Stimulated activated CD8-positive, alpha-beta memory T cell treated with anti-CD3 and anti-CD28 coated beads, Interleukin-2, amount 100 ng/mL, for 1 hour (primary cell): Measurements from ENCODE around the gene PTPRE.

Experiments used
- DNase-seq, 2 donors: peaks; one replicate each; pipeline ENCODE4 v3.0.0-alpha.2; 2020; ENCODE audit warnings: low read depth in 2 of 2

The PTPRE gene

GRCh38 chr10:128095027-128095752 lies 188.3 kb downstream of the PTPRE start:
- peak in 1 of 2 donors; percentile 21 for DNase-seq

GRCh38 chr10:128095753-128096469 lies 189.0 kb downstream of the PTPRE start:
- DNase-seq = no peak

GRCh38 chr10:128096486-128097199 lies 189.7 kb downstream of the PTPRE start:
- DNase-seq = no peak

GRCh38 chr10:128097783-128098182 lies 190.9 kb downstream of the PTPRE start:
- no peak for DNase-seq

- DNase-seq = no peak
These were observed 191.7 kb downstream of the PTPRE start for GRCh38 chr10:128098631-128099030.

GRCh38 chr10:128099901-128100300 lies 193.0 kb downstream of the PTPRE start:
- no peak for DNase-seq

- DNase-seq = no peak
These were observed 195.0 kb downstream of the PTPRE start for GRCh38 chr10:128101901-128102300.

- DNase-seq = no peak
These were observed 195.8 kb downstream of the PTPRE start for GRCh38 chr10:128102480-128103228.

GRCh38 chr10:128103229-128103714 lies 196.4 kb downstream of the PTPRE start:
- no peak for DNase-seq

- no peak for DNase-seq
These were observed 198.5 kb downstream of the PTPRE start for GRCh38 chr10:128105383-128105782.

GRCh38 chr10:128109707-128110106 lies 202.8 kb downstream of the PTPRE start:
- DNase-seq = no peak

- DNase-seq = no peak
These were observed 203.4 kb downstream of the PTPRE start for GRCh38 chr10:128110339-128110738.

GRCh38 chr10:128111696-128112095 lies 204.8 kb downstream of the PTPRE start:
- no peak for DNase-seq

- DNase-seq = no peak
These were observed 206.1 kb downstream of the PTPRE start for GRCh38 chr10:128113026-128113425.

- no peak for DNase-seq
These were observed 208.0 kb downstream of the PTPRE start for GRCh38 chr10:128114901-128115300.

GRCh38 chr10:128115356-128115755 lies 208.5 kb downstream of the PTPRE start:
- no peak for DNase-seq

- DNase-seq = no peak
These were observed 209.3 kb downstream of the PTPRE start for GRCh38 chr10:128116187-128116586.

- no peak for DNase-seq
These were observed 210.1 kb downstream of the PTPRE start for GRCh38 chr10:128116851-128117615.

- no peak for DNase-seq
These were observed 215.0 kb downstream of the PTPRE start for GRCh38 chr10:128121750-128122412.

GRCh38 chr10:128122931-128123330 lies 216.0 kb downstream of the PTPRE start:
- no peak for DNase-seq
